Upper lobe of right lung (tissue), 1 donor: ENCODE measurements around the gene KRTAP12-2. TPM values are rescaled to one million over a fixed set of nuclear protein-coding genes. Genes with fewer than 3 reads are reported as not detected.

Source experiments
- ATAC-seq: fragments of 200-7000 bp; cut with Tn5 transposase; one replicate; pipeline ENCODE4 v1.9.1; 2020; ENCODE audit warnings: mild to moderate bottlenecking, moderate library complexity
- DNase-seq: peaks from one replicate; pipeline ENCODE4 v3.0.0-alpha.2; 2020
- H3K27ac ChIP-seq: fragments of 200-600 bp; one replicate; pipeline ENCODE4 v1.8.0; 2022
- H3K27me3 ChIP-seq: fragments of 200-600 bp; one replicate; pipeline ENCODE4 v1.8.0; 2022; ENCODE audit warnings: mild to moderate bottlenecking
- H3K36me3 ChIP-seq: fragments of 200-600 bp; one replicate; pipeline ENCODE4 v1.8.0; 2022
- H3K4me1 ChIP-seq: fragments of 200-600 bp; one replicate; pipeline ENCODE4 v1.8.0; 2022
- H3K4me3 ChIP-seq: fragments of 200-600 bp; one replicate; pipeline ENCODE4 v1.8.0; 2022; ENCODE audit warnings: mild to moderate bottlenecking
- H3K9me3 ChIP-seq: fragments of 200-600 bp; one replicate; pipeline ENCODE4 v1.8.0; 2022
- intact Hi-C: fragments of 100-400 bp; cut with DNase I; formaldehyde crosslinking; loops from one replicate; pipeline ENCODE4 v1.11.0; 2022
- total RNA-seq: library from RNA; stranded (reverse); fragmentation: NEBNext Ultra II Directional; extraction: Animal tissue kit (Norgen Biotek cat#: 25700); gene quantifications from one replicate; pipeline ENCODE4 v1.2.1, GENCODE V29; 2021
- TF ChIP-seq, protein P1 (sequence below): fragments of 200-600 bp; IDR thresholded peaks from one replicate; pipeline ENCODE4 v1.8.0; 2022; ENCODE audit warnings: antibody characterized with exemption
- donor health status: DM: no; HTN: yes; CAD: no; lungs with severe emphysema.

KRTAP12-2 gene
- total RNA-seq, 1 donor from 2014 or later, result not detected

DNA sequence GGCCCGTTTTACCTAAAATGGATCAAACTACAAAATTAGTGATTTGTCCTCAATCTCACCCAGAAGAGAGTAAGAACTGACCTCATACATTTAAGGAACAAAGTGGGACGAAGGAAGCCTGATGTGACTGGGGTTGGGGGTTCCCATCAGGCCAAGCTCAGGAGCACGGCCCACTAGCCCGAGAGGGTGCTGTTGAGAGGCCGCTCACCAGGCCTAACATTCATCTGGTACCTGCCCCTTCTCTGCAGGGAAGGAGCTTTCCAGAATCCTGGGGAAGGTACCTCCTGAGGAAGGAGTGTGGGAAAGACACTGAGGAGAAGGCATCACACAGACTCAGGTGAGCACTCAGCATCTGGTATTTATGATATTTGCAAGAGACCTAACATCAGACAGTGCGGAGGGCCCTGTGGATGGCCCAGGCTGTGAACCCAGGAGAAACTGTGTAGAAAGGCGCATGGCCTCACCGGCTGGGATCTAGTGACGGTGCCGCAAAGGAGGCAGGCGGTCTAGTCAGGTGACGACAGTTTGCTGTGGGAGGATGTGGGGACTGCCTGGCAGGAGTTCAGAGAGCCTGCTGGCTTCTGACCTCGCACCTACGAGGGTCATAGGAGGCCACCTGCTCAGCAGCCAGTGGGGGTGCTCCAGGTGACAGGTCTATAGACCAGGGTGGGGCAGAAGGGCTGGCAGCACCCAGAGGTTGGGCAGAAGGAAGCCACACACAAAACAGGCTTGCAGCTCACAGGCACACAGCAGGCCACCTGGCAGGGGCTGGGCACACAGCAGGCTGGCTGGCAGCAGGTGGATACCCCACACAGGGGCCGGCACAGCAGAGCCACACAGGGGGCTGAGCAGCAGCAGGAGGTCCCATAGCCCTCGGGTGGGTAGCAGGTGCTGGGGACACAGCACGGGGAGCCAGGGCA, 12.8 kb downstream of the KRTAP12-2 start:
- ATAC-seq (no peak), DNase-seq (no peak)
- Histone ChIP-seq H3K36me3 (no peaks in the 10 kb centered on the region), H3K9me3 (peaks cover 5% of the 10 kb centered on the region), H3K27me3 (no peaks in the 10 kb centered on the region), H3K4me3 (no peak overlapping the region), H3K4me1 (no peaks in the 10 kb centered on the region), H3K27ac (no peak overlapping the region)
- intact Hi-C loops, result no loop called here
- TF ChIP-seq, protein P1, sequence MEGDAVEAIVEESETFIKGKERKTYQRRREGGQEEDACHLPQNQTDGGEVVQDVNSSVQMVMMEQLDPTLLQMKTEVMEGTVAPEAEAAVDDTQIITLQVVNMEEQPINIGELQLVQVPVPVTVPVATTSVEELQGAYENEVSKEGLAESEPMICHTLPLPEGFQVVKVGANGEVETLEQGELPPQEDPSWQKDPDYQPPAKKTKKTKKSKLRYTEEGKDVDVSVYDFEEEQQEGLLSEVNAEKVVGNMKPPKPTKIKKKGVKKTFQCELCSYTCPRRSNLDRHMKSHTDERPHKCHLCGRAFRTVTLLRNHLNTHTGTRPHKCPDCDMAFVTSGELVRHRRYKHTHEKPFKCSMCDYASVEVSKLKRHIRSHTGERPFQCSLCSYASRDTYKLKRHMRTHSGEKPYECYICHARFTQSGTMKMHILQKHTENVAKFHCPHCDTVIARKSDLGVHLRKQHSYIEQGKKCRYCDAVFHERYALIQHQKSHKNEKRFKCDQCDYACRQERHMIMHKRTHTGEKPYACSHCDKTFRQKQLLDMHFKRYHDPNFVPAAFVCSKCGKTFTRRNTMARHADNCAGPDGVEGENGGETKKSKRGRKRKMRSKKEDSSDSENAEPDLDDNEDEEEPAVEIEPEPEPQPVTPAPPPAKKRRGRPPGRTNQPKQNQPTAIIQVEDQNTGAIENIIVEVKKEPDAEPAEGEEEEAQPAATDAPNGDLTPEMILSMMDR, result no peak

DNA sequence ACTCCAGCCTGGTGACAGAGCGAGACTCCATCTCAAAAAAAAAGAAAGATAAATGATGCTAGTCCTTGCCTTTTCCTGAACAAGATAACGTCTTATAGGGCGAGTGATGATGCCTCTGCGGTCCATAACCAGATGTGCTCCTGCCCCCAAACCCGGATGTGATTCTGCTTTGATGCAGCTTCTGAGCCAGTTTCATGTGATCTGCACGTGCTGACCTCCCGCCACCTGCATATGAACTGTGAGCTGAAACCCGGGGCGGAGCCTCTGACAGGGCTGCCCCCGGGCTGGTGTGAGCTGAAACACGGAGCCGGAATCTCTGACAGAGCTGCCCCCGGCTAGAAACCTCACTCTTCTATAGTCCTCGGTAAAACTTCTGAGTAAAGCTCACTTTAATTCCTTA, 13.6 kb downstream of the KRTAP12-2 start:
- peaks cover 5% of the 10 kb centered on the region for H3K9me3 ChIP-seq
- no peaks in the 10 kb centered on the region for H3K4me1 ChIP-seq
- DNase-seq, result no peak
- no peaks in the 10 kb centered on the region for H3K36me3 ChIP-seq
- no peak overlapping the region for H3K4me3 ChIP-seq
- H3K27me3 ChIP-seq, result no peaks in the 10 kb centered on the region
- TF ChIP-seq, protein P1, result no peak
- ATAC-seq, result no peak
- intact Hi-C loops, result no loop called here
- H3K27ac ChIP-seq, result no peak overlapping the region

DNA sequence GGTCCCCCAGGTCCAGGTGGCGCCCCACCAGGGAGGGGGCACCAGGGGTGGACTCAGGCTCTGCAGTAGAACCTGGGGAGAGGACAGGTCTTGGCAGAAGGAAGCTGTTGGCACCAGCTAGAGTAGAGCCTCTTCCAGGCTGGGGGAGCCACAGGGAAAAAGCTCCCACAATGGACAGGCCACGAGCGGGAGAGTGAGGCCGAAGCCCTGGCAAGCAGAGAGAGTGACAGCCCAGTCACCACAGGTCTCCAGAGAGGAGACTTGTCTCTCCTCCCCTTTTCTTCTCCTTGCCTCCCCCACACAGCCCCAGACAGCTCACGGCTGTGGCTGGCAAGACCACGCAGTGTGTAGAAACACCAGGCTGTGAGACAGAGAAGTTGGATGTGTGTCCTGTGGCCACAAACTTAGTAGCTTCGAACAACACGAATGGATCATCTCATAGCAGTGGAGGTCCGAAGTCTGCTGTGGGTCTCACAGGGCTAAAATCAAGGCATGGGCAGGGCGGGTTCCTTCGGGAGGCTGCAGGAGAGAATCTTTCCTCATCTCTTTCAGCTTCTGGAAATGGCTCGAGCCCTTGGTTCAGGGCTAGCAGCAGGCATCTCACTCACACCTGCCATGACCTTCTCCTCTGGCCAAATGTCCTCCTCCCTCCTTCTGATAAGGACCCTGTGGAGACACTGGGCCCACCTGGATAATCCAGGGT, 15.6 kb downstream of the KRTAP12-2 start:
- peaks cover 2% of the 10 kb centered on the region for H3K9me3 ChIP-seq
- intact Hi-C loops, result no loop called here
- TF ChIP-seq, protein P1, result no peak
- no peaks in the 10 kb centered on the region for H3K4me1 ChIP-seq
- no peak for ATAC-seq
- no peak for DNase-seq
- H3K27me3 ChIP-seq, result no peaks in the 10 kb centered on the region
- no peak overlapping the region for H3K4me3 ChIP-seq
- H3K27ac ChIP-seq, result no peak overlapping the region
- H3K36me3 ChIP-seq, result no peaks in the 10 kb centered on the region

DNA sequence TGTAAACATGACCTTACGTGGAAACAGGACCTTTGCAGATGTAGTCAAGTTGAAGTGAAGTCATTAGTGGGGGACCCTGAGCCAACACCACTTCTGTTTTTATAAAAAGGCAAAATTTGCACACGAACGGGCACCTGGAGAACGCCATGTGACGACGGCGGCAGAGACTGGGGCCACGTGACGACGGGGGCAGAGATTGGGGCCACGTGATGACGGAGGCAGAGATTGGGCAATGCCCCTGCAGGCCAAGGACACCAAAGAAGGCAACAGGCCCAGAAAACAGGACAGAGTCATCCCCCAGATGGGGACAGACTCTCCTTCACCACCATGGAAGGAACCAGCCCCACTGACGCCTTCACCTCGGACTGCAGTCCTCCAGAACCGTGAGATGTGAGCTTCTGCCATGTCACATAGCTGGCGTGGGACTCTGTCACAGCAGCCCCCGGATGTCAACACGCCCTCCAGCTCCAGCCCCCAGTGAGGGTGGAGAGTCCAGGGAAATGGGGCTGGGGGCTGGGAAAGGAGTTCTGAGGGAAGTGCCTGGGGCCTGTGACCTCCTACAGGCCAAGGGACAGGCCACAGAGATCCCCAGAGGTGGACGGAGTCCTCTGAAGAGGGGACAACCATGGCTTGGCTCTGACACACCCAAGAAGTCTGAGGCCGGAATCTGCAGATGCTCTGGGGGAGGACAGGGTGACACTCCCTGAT, 16.3 kb downstream of the KRTAP12-2 start:
- no peak for DNase-seq
- intact Hi-C loops, result no loop called here
- TF ChIP-seq, protein P1, result no peak

DNA sequence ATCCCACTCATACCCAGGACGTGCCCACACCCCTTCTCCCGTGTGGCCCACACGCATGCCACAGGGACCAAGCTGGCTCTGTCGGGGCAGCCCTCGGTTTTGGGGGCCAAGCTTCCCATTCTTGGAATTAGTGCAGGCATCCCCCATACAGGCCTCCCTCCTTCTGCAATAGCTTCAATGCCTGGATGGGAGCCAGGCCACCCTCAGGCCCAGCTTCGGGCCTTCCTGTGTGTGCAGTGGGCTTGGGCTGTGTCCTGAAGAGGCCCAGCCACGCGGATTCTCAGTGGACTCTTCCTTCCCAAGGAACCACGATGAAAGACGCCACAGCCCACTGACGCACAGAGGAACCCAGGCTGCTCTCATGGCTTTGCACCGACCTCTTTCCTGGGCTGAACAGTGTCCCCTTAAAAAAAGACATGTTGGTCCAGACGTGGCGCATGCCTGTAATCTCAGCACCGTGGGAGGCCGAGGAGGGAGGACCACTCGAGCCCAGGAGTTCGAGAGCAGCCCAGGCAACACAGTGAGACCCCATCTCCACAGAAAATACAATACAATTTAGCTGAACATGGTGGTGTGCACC, 17.1 kb downstream of the KRTAP12-2 start:
- ATAC-seq, result no peak
- TF ChIP-seq, protein P1, result no peak

More for the DNA sequence above, 16.3 kb downstream of the KRTAP12-2 start:
- no peaks in the 10 kb centered on the region for H3K27me3 ChIP-seq
- H3K9me3 ChIP-seq, result no peaks in the 10 kb centered on the region
- no peaks in the 10 kb centered on the region for H3K4me1 ChIP-seq
- H3K4me3 ChIP-seq, result no peak overlapping the region
- H3K36me3 ChIP-seq, result no peaks in the 10 kb centered on the region
- no peak overlapping the region for H3K27ac ChIP-seq
- ATAC-seq, result no peak

More for the DNA sequence above, 17.1 kb downstream of the KRTAP12-2 start:
- H3K36me3 ChIP-seq, result no peaks in the 10 kb centered on the region
- no peak overlapping the region for H3K4me3 ChIP-seq
- peaks cover 6% of the 10 kb centered on the region for H3K9me3 ChIP-seq
- H3K4me1 ChIP-seq, result no peaks in the 10 kb centered on the region
- no peak overlapping the region for H3K27ac ChIP-seq
- DNase-seq, result no peak
- no peaks in the 10 kb centered on the region for H3K27me3 ChIP-seq
- intact Hi-C loops, result no loop called here
